Kidney capillary endothelial cell (primary cell): Measurements from ENCODE around the gene ACBD6.
"Not testable (repeated sequence)": the region's sequence is repeated elsewhere in the genome, so short reads cannot be mapped to it uniquely, and the experiment has no call there.

Experiments
- DNase-seq: peaks from one replicate; pipeline ENCODE4 v3.0.0-alpha.2; 2018; ENCODE audit warnings: low spot score

Gene ACBD6

GRCh38 chr1:180488661-180489060, 13.7 kb downstream of the ACBD6 start:
- no peak for DNase-seq

GRCh38 chr1:180486092-180486491, 16.3 kb downstream of the ACBD6 start:
- no peak for DNase-seq

GRCh38 chr1:180484490-180484889, 17.9 kb downstream of the ACBD6 start:
- DNase-seq = no peak

- DNase-seq = peak; percentile 48
Observed at GRCh38 chr1:180482425-180483275, 19.7 kb downstream of the ACBD6 start.

GRCh38 chr1:180470031-180470430, 32.3 kb downstream of the ACBD6 start:
- DNase-seq = no peak

- DNase-seq = no peak
Observed at GRCh38 chr1:180468311-180468710, 34.1 kb downstream of the ACBD6 start.

- DNase-seq = no peak
Observed at GRCh38 chr1:180462102-180462501, 40.3 kb downstream of the ACBD6 start.

- not testable (repeated sequence) for DNase-seq
Observed at GRCh38 chr1:180461682-180462081, 40.7 kb downstream of the ACBD6 start.

- no peak for DNase-seq
Observed at GRCh38 chr1:180458807-180459206, 43.6 kb downstream of the ACBD6 start.

GRCh38 chr1:180456191-180456590, 46.2 kb downstream of the ACBD6 start:
- DNase-seq = no peak

GRCh38 chr1:180451504-180451903, 50.9 kb downstream of the ACBD6 start:
- no peak for DNase-seq

- DNase-seq = no peak
Observed at GRCh38 chr1:180444522-180444921, 57.9 kb downstream of the ACBD6 start.

GRCh38 chr1:180440335-180440734, 62.0 kb downstream of the ACBD6 start:
- DNase-seq = no peak

GRCh38 chr1:180435566-180435965, 66.8 kb downstream of the ACBD6 start:
- no peak for DNase-seq

- no peak for DNase-seq
Observed at GRCh38 chr1:180433873-180434272, 68.5 kb downstream of the ACBD6 start.

GRCh38 chr1:180431683-180432082, 70.7 kb downstream of the ACBD6 start:
- no peak for DNase-seq

- DNase-seq = no peak
Observed at GRCh38 chr1:180428782-180429695, 73.3 kb downstream of the ACBD6 start.

GRCh38 chr1:180425952-180426351, 76.4 kb downstream of the ACBD6 start:
- DNase-seq = no peak

GRCh38 chr1:180424848-180425457, 77.4 kb downstream of the ACBD6 start:
- DNase-seq = no peak

GRCh38 chr1:180421614-180422013, 80.8 kb downstream of the ACBD6 start:
- DNase-seq = no peak

- DNase-seq = not testable (repeated sequence)
Observed at GRCh38 chr1:180421145-180421544, 81.2 kb downstream of the ACBD6 start.

GRCh38 chr1:180415985-180416633, 86.3 kb downstream of the ACBD6 start:
- DNase-seq = peak; percentile 41
